Hepatocyte (in vitro differentiated cells): ENCODE results near the gene EXOC3.

Source experiments
- CTCF ChIP-seq: fragments of 200-600 bp; sonication (generic); IDR thresholded peaks from 2 replicates; pipeline ENCODE4 v1.5.1; 2016; ENCODE audit warnings: antibody characterized with exemption, mild to moderate bottlenecking; ENCODE audit not compliant: poor library complexity
- EZH2 ChIP-seq: fragments of 200-600 bp; sonication (generic); IDR thresholded peaks from 2 replicates; pipeline ENCODE4 v1.6.1; 2016; ENCODE audit warnings: antibody characterized with exemption, mild to moderate bottlenecking, borderline replicate concordance

- TF ChIP-seq EZH2 (no peak), CTCF (no peak)
These were observed 29.9 kb downstream of the EXOC3 start for GRCh38 chr5:472656-473550.
